G401 (cell line): ENCODE results near the gene NEK10. TPM values are rescaled to one million over a fixed set of nuclear protein-coding genes. Genes with fewer than 3 reads are reported as not detected.

Experiments used
- DNase-seq: peaks from one replicate; pipeline ENCODE4 v3.0.0-alpha.2; 2015; ENCODE audit warnings: low spot score
- in situ Hi-C: cut with HindIII; loops from 2 replicates; pipeline ENCODE4 v1.10.0; 2016; ENCODE audit warnings: low sequenced_read_pairs, mixed read lengths
- total RNA-seq: library from RNA; depleted of rRNA; stranded (reverse); fragments of >200 nt; shearing (Covaris generic); gene quantifications from 2 replicates; pipeline ENCODE4 v1.2.3, GENCODE V29; 2014

NEK10 gene
- total RNA-seq, 1 experiment from 2014 or later: 0.51 TPM

- in situ Hi-C loops: no loop called here
- DNase-seq: no peak
These were observed 167.7 kb downstream of the NEK10 start for GRCh38 chr3:27201492-27201891.

DNA sequence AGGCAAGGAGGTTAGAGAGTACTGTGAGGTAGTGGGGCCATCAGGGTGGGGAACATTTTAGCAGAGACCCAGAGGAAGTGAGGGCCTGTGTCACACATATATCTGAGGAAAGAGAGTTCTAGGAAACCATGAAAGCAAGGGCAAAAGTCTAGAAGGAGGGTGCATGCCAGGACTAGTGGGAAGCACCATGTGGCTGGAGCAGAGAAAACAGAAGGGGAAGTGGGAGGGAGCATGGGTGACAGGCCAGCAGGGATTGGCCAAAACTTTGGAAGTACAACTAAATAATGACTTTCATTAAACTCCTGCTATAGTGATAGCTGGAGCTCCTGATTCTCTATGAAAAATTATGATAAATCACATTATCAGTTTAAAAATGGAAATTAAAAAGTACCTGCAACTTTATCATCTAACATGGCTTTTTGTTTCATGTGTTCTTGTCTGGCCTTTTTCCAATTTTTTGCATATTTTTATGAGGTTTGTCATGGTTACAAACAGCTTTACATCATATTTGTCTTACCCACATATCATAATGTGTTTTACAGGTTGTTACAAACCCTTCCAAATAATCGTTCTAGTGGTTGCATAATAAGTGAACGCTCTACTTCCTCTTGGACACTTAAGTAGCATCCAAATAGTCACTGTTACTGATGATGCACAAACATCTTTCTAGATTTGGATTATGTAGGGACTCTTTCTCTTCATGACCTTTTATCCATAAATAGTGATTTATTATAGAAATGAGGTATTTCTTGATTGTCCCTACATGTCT lies 168.3 kb downstream of the NEK10 start:
- in situ Hi-C loops: no loop called here

DNA sequence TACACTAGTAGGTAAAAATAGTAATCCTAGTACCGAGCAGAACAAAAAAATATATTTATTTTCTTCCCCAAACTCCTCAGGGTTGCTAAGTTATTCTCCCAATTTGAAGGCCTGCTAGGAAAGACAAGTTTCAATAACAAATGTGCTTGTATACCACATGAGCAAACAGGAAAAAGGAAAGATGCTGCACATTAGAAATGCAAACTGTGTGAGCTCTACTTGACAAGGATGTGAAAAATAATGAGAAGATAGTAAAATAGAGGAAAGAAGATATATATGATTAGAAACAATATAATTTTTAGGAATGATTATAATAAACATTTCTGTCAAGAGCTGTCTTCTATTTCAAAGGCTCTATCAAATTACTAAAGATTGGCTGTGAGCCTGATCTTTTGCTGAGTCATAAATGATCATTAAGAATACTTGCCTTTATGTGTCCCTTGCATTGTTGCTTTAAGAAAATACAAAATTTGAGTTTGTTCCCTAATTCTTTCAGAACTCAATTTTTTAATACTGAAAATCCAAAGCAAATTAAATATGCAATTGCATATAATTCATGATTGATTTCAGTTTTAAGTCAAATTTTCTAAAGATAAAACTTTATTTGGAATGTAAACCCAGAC lies 174.2 kb downstream of the NEK10 start:
- in situ Hi-C loops: no loop called here
- no peak for DNase-seq

More for the DNA sequence above, 168.3 kb downstream of the NEK10 start:
- DNase-seq: no peak

DNA sequence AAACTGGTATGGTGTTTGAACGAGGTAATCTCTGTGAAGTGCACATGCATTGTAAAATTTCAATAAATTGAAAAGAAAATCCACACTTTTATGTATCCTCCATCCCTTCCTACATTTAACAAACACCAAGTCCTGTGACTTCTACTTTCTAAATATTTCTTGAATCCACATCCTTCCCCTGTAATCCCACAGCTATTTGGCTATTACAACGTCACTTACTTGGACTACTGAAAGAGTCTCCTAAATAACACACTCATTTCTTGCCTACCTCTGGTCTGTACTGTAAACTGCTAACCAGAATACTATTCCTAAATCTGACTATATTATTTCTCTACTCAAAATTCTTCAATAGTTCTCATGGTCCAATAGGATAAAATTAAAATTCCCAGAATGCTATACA lies 176.1 kb downstream of the NEK10 start:
- in situ Hi-C loops: no loop called here
- DNase-seq: no peak

DNA sequence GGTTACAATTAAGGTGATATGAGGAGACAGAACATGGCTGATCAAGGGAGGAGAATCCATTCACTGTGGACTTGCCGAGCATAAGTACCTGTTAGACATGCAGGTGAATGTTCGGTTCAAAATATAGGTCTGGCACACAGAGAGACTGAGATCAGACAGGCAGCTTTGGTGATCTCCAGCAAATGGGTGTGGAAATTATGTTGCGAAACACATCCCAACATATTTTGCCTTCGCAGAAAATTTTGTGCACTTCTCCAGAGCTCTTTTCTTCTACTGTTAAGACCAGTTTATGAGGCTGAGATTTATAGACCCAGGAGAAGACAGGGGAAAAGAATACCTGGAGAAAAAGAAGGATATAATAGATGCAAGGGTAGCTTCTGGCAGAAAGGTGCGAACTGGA lies 183.2 kb downstream of the NEK10 start:
- in situ Hi-C loops: no loop called here
- DNase-seq: no peak

DNA sequence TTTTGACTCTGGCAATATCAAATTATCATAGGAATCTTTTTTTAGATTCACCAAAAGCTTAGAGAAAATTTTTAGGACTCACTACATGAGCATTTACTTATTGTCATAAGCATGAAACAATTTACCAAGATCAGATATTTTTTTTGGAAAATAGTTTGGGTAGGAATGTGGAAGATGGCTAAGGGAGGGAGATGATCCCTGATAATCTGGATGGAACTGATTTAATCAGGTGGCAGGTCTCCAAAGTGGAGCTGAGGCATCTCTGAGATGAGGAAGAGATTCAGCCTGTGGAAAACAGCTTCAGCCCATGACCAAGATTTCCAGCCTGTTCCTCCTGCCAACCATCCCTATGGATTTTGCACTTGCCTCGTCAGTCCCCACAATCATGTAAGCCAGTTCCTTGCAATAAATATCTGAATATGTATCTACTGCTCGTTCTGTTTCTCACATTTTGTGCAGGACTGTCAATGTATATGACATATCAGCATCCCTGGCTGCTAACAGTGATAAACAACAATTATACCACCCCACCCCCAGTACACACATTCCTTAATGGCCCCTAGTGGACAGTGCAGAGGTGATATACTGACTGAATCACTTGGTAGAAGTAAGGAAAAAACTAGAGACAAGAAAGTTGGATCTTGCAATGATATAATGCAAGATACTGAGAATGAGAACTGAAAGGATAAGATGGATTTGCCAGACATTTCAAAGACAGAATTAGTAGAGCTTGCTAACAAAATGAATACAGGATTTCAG lies 183.8 kb downstream of the NEK10 start:
- no peak for DNase-seq
- in situ Hi-C loops: no loop called here

- no peak for DNase-seq
- in situ Hi-C loops: no loop called here
These were observed 184.9 kb downstream of the NEK10 start for GRCh38 chr3:27184261-27184660.

DNA sequence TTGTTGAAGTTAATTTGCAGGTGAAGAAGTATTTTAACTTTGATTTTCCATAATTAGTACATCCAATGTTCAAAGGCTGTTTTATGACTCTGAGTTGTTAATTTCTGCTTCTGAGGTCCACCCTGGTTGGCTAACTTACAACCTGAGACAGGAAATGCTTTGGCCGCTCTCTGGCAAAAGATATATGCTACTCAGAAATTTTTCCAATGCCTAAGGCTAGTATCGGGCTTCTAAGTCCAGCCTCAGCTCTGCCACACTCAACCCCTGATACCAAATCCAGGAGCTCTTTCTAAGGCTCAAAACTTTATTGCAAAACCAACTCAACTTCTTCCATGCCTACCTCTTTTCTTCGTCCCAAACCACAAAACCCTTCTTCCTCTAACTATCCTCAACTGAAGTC lies 192.9 kb downstream of the NEK10 start:
- in situ Hi-C loops: no loop called here
- DNase-seq: no peak

DNA sequence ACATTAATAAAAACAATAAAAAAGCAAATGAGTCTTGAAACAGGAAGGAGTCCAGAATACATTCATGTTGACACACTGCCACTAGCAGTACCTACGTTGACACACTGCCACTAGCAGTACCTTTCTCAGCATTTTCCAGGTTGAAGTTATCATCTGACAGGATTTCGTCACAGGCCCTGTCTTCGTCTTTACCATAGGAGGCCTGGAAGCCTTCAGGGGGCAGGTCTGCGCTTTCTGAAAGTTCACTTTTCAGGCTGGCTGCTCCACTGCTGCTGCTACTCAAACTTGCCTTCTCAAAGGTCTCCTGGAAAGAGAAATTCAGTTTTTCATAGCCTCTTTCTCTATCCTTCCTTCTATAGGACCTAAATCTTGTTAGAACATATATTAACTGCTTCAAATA lies 194.7 kb downstream of the NEK10 start:
- DNase-seq: no peak
- in situ Hi-C loops: no loop called here

- in situ Hi-C loops: no loop called here
These were observed 198.1 kb downstream of the NEK10 start for GRCh38 chr3:27171113-27171512.

DNA sequence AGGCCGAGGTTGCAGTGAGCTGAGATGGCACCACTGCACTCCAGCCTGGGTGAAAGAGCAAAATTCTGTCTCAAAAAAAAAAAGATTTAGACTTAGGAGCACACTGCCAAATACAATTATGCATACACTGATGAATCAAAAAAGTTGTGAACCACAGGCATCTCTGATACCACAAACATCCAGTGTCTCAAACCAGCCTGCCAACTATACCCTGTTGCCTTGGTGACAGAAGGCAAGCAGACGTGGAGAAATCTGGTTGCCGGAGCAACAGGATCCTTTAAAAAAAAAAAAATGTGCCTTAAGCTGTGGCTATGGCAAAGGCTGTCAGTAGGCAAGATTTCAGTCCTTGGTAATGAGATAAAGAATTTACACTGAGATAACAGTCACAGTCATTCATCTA lies 202.3 kb downstream of the NEK10 start:
- in situ Hi-C loops: no loop called here
- DNase-seq: peak; percentile 4

More at GRCh38 chr3:27171113-27171512, 198.1 kb downstream of the NEK10 start:
- no peak for DNase-seq

DNA sequence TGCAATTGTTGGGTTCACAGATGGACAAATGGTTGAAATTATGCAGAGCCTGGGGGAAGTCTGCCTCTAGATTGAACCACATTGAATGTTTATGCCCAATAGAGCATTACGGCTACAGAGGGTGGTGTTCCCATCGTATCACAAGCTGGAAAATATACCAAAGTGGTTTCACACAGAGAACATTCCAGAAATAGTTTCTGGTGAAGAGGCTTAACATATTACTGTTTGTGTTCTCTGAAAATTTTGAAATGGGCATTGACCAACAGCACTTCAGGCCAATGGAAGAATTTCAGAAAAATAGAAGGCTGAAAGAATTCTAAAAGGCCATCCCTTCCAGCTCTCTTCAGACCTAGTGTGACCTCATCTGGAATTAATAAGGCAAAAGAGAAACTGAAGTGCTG lies 203.9 kb downstream of the NEK10 start:
- DNase-seq: no peak
- in situ Hi-C loops: no loop called here

DNA sequence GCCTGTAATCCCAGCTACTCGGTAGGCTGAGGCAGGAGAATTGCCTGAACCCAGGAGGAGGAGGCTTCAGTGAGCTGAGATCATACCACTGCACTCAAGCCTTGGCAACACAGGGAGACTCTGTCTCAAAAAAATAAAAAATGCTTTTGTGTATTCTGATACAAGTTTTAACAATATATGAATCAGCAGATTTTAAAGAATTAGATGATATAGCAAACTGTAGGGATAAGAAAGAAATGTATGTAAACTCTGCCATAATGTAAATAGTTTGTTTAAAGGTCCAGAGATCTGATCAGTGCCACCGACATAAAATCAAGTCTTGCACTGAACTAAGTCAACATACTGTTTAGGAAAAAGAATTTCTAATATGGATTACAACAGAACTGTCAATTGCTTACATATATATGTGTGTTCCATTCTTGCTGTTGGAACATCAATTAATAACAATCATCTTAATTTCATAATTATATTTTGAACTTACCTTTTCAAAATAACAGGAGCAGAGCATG lies 208.3 kb downstream of the NEK10 start:
- no peak for DNase-seq
- in situ Hi-C loops: no loop called here

DNA sequence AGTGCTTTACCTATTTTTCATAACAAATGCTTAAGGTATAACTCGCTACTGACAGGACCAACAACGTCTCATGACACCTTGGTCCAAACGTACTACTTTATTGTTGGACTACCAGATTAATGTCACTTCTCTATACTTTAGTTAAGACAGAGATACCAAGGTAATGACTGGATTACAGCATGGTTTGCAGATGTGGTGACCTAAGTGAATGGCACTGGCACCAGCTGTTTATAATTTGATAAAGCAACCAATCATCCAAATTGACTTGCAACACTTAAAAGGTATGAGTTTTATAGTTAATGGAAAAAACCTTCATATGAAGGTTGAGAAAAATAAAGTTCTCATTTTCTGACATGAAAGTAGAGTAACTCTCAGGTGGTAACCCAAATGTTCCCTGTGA lies 209.0 kb downstream of the NEK10 start:
- in situ Hi-C loops: no loop called here
- DNase-seq: no peak

GRCh38 chr3:27147215-27147614 lies 222.0 kb downstream of the NEK10 start:
- in situ Hi-C loops: no loop called here
- no peak for DNase-seq

- no peak for DNase-seq
- in situ Hi-C loops: no loop called here
These were observed 222.4 kb downstream of the NEK10 start for GRCh38 chr3:27146786-27147185.

DNA sequence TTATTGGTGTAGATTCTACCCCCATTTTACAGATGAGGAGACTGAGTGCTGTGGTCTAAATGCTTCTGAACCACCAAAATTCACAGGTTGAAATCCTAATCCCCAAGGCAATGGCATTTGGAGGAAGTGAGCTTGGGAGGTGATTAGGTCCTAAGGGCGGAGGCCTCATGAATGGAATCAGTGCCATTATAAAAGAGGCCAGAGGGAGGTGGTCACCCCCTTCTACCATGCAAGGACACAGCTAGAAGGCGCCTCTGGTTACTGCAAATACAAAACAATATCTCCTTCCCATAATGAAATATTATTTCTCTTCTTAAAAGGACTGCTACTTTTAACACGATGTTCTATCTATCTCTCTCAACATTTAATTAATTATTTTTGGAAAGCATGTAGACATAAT lies 223.5 kb downstream of the NEK10 start:
- in situ Hi-C loops: no loop called here
- no peak for DNase-seq

DNA sequence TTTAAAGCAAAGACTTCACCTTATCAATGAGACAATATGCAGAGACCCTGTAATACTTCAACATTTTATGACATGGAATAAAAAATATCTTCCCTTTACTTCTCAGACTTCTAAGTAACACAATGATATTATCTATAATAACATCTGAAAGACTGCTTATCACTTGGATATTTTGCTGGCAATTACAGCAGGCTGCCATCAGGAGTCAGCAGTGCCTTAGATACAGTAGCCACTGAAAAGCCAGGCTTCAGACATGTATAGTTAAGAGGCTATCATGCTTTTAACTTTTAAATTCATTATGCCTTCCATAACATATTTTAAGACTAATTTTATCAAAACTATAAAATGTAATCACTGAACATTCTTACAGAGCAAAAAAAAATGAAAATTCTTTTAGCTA lies 227.5 kb downstream of the NEK10 start:
- no peak for DNase-seq
- in situ Hi-C loops: no loop called here

DNA sequence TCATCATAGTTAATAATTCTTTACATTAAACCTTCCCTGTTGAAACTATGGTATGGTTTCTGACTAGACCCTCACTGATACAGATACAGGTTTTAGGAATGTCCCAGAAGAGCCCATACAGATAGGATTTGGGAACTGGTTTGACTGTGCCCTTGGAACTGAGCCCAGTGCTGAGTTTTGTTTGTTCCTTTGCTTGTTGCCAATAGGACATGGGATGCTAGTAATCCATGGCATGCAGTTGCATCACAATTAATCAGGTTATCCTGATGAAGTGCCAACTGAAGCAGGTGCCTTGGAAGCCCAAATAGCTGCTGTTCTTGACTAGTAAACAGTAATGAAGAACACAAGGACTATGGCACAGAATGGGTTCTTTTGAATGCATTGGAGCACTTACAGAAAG lies 230.6 kb downstream of the NEK10 start:
- no peak for DNase-seq
- in situ Hi-C loops: no loop called here

- in situ Hi-C loops: no loop called here
- DNase-seq: no peak
These were observed 231.2 kb downstream of the NEK10 start for GRCh38 chr3:27138005-27138404.
